ENCODE data around the gene NT5DC2.

Gene NT5DC2

DNA sequence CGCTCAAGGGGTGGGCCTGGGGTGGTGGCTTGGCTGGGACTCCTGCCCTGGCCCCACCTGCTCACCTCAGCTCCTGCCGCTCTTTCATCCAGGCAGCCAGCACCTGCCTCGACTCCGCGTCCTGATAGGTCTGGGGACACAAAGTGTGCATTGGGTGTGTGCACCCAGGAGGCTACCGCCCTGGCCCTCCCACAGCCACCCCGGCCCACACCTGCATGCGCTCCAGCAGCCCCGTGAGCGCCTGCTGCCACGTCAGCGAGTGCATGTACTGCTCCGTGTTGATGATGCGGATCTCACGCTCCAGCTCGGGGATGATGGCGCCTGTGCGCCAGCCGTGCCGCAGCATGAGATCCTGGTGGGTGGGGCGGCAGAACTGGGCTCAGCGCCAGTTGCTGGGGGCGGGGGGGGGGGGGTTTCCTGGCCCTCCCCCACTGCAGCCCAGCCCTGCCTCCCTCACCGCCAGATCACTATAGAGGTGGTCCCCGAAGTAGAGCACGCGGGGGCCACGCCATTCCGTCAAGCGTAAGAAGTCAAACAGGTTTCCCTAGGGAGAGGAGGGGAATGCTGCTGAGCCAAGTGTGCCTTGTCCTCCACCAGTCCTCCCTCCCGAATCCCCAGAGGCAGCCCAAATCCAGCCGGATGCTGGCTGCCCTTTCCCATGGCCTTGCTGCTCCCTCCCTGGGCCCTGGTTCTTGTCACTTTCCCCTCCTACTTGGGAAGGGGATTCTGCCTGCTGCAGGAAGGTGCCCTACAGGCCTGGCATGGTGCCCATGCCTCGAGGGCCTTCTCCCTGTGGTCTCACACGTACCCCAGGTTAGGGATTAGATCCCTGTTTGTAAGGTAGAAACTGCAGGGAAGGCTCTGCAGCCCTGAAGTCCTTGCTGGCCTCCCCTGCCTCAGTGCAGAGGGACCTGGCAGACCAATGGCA, 8.6 kb downstream of the NT5DC2 start:
- no peak for DNase-seq

DNA sequence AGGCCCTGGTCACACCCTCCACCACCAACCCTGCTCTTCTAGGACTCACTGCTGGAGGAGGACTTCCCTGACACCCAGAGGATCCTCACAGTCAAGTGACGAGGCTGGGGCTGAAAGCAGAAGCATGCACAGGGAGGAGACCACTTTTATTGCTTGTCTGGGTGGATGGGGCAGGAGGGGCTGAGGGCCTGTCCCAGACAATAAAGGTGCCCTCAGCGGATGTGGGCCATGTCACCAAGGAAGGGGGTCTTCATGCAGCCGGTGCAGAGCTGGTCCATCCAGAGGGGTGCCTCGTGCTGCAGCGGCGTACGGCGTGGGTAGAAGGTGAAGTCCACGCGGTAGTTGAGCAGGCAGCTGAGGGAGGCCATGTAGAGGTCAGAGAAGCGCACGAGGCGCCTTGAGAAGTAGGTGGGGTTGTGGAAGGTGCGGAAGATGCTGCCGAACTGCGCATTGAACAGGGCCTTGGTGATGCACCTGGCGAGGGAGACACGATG, 9.4 kb downstream of the NT5DC2 start:
- DNase-seq = no peak

DNA sequence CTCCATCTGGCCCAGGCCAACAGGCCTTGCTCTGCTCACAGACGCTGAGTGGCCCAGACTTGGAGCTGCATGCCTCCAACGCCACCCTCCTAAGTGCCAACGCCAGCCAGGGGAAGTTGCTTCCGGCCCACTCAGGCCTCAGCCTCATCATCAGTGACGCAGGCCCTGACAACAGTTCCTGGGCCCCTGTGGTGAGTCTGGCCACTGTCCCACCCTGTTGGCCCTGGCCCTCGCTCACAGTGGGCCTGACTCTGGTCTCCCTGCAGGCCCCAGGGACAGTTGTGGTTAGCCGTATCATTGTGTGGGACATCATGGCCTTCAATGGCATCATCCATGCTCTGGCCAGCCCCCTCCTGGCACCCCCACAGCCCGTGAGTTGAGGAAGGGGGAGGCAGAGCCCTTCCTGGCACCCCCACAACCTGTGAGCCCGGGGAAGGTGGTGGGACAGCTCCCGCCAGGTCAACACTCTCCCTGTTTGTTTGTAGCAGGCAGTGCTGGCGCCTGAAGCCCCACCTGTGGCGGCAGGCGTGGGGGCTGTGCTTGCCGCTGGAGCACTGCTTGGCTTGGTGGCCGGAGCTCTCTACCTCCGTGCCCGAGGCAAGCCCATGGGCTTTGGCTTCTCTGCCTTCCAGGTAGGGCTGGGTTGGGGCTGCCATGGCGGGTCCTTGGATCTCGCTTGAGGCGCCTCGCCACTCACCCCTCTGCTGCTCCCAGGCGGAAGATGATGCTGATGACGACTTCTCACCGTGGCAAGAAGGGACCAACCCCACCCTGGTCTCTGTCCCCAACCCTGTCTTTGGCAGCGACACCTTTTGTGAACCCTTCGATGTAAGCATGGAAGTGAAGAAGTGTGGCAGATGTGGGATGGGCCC, 10.0 kb downstream of the NT5DC2 start:
- no peak for DNase-seq

DNA sequence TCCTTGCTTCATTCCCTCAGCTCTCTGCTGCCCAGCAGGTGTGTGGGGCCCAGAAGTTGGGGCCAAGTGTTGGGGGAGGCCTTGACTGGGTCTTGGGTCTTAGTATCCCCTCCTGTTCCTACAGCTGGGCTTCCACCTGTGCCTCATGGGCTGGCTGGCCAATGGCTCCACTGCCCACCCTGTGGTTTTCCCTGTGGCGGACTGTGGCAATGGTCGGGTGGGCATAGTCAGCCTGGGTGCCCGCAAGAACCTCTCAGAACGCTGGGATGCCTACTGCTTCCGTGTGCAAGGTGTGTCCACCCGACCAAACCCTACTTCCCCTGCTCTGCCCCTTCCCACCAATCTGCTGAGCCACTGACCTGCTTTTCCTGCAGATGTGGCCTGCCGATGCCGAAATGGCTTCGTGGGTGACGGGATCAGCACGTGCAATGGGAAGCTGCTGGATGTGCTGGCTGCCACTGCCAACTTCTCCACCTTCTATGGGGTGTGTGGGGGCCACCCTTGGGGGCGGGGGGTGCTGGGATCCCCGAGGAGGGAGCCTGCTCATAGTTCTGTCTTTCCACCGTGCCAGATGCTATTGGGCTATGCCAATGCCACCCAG, 10.9 kb downstream of the NT5DC2 start:
- no peak for DNase-seq

DNA sequence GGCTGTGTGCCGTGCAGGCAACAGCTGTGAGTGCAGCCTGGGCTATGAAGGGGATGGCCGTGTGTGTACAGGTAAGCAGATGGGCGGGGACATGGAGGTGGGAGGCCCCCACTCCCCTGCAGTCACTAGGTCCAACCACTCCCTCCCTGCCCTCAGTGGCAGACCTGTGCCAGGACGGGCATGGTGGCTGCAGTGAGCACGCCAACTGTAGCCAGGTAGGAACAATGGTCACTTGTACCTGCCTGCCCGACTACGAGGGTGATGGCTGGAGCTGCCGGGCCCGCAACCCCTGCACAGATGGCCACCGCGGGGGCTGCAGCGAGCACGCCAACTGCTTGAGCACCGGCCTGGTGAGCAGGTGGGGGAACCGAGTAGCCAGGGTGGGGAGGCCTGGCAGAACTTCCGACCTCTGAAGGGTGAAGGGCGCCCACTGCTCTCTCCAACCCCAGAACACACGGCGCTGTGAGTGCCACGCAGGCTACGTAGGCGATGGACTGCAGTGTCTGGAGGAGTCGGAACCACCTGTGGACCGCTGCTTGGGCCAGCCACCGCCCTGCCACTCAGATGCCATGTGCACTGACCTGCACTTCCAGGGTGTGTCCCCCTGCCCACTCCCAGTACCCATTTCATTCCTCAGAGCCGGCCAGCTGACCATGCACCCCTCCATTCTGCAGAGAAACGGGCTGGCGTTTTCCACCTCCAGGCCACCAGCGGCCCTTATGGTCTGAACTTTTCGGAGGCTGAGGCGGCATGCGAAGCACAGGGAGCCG, 11.6 kb downstream of the NT5DC2 start:
- DNase-seq = no peak

DNA sequence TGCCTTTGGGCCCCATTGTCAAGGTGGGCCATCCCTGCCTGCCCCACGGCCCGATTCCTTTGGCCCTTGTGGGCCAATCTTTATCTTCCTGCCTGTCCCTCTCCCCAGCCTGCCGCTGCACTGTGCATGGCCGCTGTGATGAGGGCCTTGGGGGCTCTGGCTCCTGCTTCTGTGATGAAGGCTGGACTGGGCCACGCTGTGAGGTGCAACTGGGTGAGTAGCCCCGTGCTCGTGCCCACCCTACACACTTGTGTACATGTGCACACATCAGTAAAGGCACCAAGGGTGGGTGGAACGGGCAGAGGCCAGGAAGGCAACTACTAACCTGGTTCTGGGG, 12.2 kb downstream of the NT5DC2 start:
- no peak for DNase-seq

DNA sequence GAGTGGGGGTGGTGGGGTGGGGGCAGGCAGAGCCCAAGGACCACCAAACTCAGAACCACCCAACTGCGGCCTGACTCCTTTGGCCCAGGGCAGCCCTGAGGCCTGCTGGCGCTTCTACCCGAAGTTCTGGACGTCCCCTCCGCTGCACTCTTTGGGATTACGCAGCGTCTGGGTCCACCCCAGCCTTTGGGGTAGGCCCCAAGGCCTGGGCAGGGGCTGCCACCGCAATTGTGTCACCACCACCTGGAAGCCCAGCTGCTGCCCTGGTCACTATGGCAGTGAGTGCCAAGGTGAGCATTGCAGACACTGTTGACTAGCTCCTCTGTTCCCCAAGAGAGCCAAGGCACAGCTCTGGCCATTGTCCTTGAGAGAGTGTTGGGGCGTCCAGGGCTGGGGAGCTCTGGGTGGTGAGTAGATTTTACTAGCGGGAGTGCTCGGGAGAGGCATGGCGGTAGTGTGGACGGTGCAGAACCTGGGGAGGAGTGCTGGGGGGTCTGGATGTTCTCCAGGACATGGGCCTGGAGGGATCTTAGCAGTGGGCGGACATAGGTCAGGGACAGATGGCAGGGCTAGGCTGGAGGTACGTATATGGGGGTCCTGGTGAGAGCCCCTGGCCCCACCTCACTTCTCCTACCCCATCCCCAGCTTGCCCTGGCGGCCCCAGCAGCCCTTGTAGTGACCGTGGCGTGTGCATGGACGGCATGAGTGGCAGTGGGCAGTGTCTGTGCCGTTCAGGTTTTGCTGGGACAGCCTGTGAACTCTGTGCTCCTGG, 12.8 kb downstream of the NT5DC2 start:
- DNase-seq = no peak

DNA sequence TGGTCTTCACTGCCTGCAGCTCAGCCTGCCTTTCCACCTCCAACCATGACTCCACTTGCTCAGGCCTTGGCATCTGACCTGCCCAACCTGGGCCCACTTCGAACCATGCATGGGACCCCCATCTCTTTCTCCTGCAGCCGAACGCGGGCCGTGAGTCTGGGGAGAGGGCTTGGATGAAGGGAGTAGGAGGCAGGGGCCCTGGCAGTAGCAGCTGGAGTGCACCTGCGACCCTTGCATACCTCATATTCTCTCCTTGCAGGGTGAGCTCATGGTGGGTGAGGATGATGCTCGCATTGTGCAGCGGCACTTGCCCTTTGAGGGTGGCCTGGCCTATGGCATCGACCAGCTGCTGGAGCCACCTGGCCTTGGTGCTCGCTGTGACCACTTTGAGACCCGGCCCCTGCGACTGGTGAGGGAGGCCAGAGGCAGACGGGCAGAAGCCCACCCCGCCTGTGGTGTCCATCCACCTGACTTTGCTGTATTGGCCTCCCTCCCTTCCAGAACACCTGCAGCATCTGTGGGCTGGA, 13.5 kb downstream of the NT5DC2 start:
- DNase-seq = no peak

DNA sequence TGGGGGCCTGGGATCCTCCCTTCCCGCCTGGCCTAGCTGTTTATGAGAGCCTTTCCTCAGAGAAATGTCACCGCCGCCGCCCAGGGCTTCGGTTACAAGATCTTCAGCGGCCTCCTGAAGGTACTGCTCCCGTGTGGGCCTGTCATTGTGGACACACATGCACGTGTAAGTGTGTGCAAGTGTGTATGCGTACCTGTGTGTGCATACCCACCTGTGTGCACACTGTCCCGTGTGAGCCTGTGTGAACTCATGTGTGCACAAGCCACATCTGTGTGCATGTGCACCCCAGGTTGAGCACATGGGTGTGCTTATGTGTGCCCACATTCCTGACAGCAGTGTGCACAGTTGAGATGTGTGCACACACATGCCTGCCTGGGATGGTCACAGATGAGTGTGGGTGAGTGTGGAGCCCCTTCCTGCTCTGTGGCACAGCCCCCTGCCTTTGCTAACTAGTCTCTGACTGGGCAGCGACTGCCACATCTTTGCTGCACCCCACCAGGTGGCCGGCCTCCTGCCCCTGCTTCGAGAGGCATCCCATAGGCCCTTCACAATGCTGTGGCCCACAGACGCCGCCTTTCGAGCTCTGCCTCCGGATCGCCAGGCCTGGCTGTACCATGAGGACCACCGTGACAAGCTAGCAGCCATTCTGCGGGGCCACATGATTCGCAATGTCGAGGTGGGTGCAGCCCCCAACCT, 14.1 kb downstream of the NT5DC2 start:
- DNase-seq = no peak

DNA sequence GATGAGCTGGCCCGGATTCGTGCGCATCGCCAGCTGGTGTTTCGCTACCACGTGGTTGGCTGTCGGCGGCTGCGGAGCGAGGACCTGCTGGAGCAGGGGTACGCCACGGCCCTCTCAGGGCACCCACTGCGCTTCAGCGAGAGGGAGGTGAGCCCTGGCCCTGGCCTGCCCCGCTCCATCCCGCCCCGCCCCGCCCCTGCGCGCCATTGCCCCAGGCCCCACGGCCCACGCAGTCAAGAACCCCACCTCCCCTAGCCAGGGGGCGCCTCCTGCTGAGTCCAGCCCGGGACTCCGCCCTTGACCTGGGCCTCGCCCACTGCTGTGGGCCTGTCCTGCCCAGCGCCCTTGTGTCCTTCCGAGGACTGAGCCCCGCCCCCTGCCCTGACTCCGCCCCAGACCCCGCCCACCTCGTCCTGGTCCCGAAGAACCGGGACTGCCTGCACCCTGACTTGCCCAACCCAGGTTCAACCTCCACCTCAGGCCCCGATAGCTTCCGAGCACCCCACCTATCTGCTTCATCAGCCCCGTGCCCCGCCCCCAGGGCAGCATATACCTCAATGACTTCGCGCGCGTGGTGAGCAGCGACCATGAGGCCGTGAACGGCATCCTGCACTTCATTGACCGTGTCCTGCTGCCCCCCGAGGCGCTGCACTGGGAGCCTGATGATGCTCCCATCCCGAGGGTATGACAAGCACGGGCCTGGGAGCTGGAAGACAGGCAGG, 14.8 kb downstream of the NT5DC2 start:
- DNase-seq = no peak

DNA sequence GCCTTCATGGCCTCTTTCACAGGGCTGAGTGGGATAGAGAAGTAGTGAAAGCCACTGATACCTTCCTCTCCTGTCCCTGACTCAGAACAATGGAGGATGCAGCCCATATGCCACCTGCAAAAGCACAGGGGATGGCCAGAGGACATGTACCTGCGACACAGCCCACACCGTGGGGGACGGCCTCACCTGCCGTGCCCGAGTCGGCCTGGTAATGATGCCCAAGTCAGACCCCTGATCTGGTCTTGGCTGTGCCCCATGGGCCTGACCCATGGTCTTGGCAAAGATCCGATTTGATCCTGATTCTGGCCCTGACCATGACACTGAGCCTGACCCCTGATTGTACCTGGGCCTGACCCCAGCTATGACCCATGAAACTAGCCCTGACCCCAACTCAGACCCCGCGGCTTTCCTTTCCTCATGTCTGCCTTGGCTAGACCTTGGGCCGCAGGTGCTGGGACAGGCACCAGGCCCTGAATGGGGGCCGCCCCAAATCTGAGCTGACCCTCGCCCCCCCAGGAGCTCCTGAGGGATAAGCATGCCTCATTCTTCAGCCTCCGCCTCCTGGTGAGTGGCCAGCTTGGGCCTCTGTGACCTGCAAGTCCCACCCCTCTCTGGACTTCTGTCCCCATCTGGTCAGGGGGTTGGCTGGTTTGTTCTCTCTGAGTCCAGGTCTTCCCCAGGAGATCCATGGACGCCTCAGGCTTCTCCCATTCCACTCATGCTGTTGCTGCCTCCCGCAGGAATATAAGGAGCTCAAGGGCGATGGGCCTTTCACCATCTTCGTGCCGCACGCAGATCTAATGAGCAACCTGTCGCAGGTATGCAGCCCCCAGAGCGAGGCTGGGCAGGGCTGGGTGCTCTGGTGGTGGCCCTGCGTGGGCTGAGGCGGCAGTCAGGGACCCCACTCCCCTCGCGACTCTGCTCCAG, 15.6 kb downstream of the NT5DC2 start:
- DNase-seq = no peak

DNA sequence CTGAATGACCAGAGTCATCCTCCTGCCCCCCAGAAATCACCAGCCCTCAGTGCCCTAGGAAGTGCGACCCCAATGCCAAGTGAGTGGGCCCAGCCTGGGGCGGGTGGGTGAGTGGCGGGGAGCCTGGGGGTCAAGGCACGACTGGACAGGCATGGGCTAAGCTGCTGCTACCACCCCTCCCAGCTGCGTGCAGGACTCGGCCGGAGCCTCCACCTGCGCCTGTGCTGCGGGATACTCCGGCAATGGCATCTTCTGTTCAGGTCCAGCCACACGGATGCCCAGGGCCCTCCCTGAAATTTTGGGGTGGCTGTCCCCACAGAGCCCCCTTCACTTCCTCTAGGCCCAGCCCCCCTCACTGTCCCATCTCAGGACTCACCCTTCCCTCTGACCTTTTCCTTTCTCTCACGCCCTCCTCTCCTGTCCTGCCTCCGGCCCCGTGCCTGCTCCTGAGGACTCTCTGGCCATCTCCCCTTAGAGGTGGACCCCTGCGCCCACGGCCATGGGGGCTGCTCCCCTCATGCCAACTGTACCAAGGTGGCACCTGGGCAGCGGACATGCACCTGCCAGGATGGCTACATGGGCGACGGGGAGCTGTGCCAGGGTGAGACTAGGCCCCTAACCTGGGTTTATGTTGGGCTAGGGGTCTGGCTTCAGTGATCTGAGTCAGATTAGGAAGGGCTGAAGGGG, 17.0 kb downstream of the NT5DC2 start:
- no peak for DNase-seq

DNA sequence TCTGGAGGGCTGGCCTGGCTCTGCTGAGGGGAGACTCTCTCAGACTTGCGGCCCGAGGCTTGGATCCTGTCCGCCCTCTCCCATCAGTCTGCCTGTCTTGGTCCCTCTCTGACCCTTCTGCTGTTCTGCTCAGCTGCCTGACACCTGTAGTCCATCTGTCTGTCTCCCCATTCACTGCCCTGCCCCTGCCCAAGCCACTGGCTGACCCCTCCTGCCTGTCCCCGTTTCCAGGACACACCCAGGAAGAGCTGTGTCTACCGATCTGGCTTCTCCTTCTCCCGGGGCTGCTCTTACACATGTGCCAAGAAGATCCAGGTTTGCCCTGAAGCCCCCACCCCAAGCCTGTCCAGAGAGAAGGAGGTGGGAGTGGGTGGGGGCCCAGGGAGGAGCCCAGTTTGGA, 18.5 kb downstream of the NT5DC2 start:
- no peak for DNase-seq

DNA sequence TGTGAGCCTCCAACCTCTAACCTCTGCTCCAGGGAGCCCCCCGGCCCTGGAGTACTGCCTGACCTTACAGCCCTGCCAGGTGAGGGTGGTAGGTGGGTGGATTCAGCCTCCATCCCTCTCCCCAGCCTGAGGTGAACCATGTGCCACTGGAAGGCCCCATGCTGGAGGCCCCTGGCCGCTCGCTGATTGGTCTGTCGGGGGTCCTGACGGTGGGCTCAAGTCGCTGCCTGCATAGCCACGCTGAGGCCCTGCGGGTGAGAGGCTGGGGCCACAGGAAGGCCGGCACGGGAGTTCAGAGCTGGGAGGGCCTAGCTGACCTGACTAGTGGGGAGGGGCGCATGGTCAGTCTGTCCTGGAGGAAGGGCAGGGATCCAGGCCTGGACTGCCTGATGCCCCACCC, 19.1 kb downstream of the NT5DC2 start:
- no peak for DNase-seq

DNA sequence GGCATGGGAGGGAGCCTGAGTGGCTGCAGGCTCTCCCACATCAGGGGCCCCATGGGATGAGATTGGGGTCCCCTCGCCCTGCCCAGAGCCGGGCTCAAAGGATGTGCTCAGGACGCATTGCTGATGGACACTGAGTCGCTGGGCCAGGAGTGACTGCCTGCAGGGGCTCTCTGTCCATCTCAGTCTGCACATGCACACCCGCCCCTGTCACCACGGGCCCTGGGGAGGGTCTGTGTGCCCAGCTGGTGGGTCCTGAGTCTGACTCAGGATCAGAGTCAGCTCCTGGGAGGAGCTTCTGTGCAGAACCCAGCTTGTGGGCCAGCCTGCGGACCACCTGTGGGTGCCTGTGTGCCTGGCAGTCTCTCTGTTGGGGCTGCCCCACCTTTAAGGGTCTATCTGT, 20.4 kb downstream of the NT5DC2 start:
- no peak for DNase-seq

DNA sequence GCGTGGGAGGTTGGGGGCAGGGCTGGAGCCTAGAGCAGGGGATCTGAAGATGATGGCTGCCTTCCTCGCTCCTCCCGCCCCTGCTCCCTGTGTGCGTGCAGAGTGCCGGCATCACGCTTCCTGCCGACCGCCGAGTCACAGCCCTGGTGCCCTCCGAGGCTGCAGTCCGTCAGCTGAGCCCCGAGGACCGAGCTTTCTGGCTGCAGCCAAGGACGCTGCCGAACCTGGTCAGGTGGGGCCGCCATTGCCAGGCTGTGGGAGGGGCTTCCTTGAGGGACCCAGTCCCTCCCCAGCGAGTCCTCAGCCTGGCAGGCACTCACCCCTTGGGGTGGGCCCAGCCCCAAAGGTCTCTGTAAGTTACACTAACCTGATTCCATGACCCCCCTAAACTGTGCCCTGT, 20.9 kb downstream of the NT5DC2 start:
- no peak for DNase-seq

DNA sequence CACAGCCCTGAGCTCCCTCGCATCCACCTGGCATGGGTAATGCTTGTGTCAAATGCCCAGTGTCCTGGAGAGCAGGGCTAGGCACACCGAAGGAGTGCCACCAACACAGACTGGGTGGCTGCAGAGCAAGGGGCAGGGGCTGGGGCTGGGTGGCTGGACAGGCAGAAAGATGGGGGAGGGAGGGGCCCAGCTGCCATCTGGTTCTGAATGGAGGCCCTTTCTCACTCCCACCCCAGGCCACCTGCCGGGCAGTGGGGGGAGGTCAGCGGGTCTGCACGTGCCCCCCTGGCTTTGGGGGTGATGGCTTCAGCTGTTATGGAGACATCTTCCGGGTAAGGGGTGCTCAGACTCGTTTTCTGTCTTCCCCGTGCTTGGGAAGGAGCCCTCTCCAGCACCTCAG, 21.6 kb downstream of the NT5DC2 start:
- DNase-seq = no peak

DNA sequence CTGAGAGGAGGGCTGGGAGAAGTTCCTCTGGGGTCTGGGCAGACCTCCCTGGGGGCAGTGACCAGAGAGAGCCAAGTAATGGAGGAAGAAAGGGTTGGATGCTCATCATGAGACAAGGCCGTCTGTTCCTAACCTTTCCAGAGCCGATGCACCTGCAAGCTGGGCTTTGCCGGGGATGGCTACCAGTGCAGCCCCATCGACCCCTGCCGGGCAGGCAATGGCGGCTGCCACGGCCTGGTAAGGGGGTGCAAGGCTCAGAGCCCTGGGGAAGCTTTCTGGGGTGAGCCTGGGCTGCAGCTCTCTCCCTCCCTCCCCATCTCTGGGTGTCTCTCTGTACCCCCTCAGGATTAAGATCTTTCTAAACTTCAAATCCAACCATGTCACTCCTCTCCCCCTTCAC, 22.1 kb downstream of the NT5DC2 start:
- no peak for DNase-seq

All from CD4-positive, alpha-beta T cell treated with Interleukin-10 for 1 hour (primary cell).